ENCODE results near the gene DIDO1.
"Not testable (repeated sequence)": the region's sequence is repeated elsewhere in the genome, so short reads cannot be mapped to it uniquely, and the experiment has no call there.

Gene DIDO1

DNA sequence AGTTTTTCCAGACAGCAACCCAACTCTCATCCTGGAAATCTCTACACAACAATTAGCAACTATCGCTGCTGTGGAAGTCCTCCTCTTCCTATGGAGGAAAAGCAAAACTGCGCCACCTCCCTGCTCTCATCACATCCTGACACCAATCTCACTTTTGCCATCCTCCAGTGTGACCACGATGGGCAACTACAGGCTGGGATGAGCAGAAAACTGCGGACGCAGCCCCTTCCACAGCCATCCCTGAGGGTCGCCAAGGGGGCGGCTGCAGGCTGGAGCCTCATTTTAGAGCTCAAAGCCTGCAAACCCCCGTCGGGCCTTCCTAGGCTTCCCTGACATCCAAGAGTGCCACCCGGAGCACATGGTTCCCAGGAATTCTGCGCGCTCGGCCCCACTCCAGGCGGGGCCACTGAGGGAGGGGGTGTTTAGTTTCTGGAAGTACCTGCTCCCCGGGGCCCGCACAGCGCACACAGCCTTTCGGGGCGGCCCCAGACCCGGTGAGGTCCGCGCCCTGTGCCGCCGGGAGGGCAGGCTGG is 65.8 kb downstream of the DIDO1 start:
- H3K9ac ChIP-seq (ENCODE audit: low read length), result no peak overlapping the region
- H3K4me3 ChIP-seq (ENCODE audit: low read length), result peak overlapping the region; percentile 51
- H3K36me3 ChIP-seq (ENCODE audit: control insufficient read depth, insufficient read depth, low read length), result peaks cover 3% of the 10 kb centered on the region
- no peak overlapping the region for H3K27ac ChIP-seq (ENCODE audit: low read depth, low read length)
- no peaks in the 10 kb centered on the region for H3K27me3 ChIP-seq (ENCODE audit: control insufficient read depth, insufficient read depth, low read length)
- H3K4me1 ChIP-seq (ENCODE audit: control insufficient read depth, insufficient read depth, low read length), result peaks cover 7% of the 10 kb centered on the region

DNA sequence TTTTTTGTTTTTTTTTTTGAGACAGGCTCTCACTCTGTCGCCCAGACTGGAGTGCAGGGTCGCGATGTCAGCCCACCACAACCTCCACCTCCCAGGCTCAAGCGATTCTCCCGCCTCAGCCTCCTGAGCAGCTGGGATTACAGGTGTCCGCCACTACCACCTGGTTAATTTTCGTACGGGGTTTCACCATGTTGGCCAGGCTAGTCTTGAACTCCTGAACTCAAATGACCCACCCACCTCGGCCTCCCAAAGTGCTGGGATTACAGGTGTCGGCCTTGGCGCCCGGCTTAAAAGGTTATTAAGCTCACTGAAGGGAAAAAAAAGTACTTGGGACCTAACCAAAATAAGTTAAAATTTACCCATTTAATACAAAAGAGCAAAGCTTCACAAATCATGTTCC is 66.6 kb downstream of the DIDO1 start:
- peaks cover 7% of the 10 kb centered on the region for H3K4me1 ChIP-seq (ENCODE audit: control insufficient read depth, insufficient read depth, low read length)
- peaks cover 3% of the 10 kb centered on the region for H3K36me3 ChIP-seq (ENCODE audit: control insufficient read depth, insufficient read depth, low read length)
- no peak overlapping the region for H3K4me3 ChIP-seq (ENCODE audit: low read length)
- no peak overlapping the region for H3K9ac ChIP-seq (ENCODE audit: low read length)
- no peak overlapping the region for H3K27ac ChIP-seq (ENCODE audit: low read depth, low read length)
- H3K27me3 ChIP-seq (ENCODE audit: control insufficient read depth, insufficient read depth, low read length), result no peaks in the 10 kb centered on the region

DNA sequence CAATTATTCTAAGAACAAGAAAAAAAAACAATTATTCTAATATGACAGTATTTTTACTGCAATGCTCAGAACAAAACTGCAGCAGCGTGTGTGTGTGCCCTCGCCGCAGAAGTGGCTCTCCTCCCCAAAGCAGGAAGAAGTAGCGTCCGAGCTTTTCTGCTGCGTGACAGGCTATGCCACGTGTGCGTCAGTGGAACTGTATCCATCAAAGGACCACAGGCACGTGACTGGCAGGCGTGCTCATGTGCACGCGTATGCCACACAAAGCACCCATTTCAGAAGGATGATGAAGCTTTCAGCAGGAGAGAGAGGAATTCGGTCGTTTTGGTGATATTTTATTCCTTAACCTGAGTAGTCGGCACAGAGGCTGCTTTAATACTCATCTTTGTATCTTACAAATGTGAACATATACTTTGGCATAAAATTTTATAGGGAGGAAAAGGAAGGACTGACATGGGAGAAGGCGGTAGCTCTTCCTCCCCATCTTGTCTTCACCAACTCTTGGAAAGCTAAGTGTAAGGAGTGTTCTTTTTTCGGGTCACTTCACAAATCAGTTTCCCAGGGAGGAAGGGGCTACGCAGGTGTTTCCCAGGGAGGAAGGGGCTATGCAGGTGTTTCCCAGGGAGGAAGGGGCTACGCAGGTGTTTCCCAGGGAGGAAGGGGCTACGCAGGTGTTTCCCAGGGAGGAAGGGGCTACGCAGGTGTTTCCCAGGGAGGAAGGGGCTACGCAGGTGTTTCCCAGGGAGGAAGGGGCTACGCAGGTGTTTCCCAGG is 68.1 kb downstream of the DIDO1 start:
- Histone ChIP-seq H3K4me3 (ENCODE audit: low read length) (no peak overlapping the region), H3K4me1 (ENCODE audit: control insufficient read depth, insufficient read depth, low read length) (peaks cover 7% of the 10 kb centered on the region), H3K9ac (ENCODE audit: low read length) (no peak overlapping the region), H3K27ac (ENCODE audit: low read depth, low read length) (no peak overlapping the region), H3K36me3 (ENCODE audit: control insufficient read depth, insufficient read depth, low read length) (peaks cover 3% of the 10 kb centered on the region), H3K27me3 (ENCODE audit: control insufficient read depth, insufficient read depth, low read length) (no peaks in the 10 kb centered on the region)

DNA sequence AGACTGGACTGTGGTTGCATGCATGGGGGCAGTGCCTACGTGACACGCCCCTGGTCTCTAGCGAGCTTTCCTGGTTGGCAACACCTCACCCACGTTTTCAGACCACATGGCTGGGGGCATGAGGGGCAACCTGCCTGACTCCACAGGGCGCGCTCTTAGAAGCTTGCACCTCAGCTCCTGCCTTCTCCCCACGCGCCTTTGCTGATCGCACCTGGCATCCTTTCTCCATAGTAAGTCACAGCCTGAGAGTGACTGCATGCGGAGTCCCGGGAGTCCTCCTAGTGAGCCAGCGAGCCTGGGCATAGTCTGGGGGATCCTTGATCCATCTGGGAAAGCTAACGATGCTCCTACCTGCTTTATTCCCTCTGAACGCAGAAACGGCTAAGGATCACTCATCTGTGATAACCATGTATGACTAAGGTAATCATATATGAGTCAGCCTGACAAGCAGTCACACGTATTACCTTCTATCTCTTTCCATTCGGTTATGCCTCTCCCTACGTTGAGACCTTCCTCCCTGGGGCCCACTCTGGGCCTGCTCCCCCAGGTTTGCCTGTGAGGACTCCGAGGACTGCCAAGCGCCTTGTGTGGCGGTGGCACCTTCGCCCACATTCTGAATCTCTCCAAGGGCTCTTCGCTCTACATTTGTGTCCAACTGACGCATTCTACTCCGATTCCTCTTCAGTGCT is 69.2 kb downstream of the DIDO1 start:
- peaks cover 6% of the 10 kb centered on the region for H3K4me1 ChIP-seq (ENCODE audit: control insufficient read depth, insufficient read depth, low read length)
- H3K27ac ChIP-seq (ENCODE audit: low read depth, low read length), result no peak overlapping the region
- H3K27me3 ChIP-seq (ENCODE audit: control insufficient read depth, insufficient read depth, low read length), result no peaks in the 10 kb centered on the region
- no peak overlapping the region for H3K9ac ChIP-seq (ENCODE audit: low read length)
- no peak overlapping the region for H3K4me3 ChIP-seq (ENCODE audit: low read length)
- peaks cover 3% of the 10 kb centered on the region for H3K36me3 ChIP-seq (ENCODE audit: control insufficient read depth, insufficient read depth, low read length)

DNA sequence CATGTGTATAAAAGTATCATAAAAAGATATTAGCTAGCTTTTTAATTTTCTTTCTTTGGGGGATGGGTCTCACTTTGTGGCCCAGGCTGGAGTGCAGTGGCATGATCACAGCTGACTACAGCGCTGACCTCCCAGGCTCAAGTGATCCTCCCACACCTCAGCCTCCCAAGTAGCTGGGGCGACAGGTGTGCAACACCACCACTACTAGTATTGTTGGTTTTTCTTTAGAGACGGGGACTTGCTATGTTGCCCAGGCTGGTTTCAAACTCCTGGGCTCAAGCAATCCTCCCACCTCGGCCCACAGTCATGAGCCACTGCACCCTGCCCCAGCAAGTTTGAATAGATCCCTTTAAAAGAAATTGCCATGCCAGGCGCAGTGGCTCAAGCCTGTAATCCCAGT is 71.2 kb downstream of the DIDO1 start:
- no peak overlapping the region for H3K27ac ChIP-seq (ENCODE audit: low read depth, low read length)
- H3K36me3 ChIP-seq (ENCODE audit: control insufficient read depth, insufficient read depth, low read length), result peaks cover 3% of the 10 kb centered on the region
- H3K9ac ChIP-seq (ENCODE audit: low read length), result no peak overlapping the region
- no peaks in the 10 kb centered on the region for H3K27me3 ChIP-seq (ENCODE audit: control insufficient read depth, insufficient read depth, low read length)
- H3K4me3 ChIP-seq (ENCODE audit: low read length), result no peak overlapping the region
- no peaks in the 10 kb centered on the region for H3K4me1 ChIP-seq (ENCODE audit: control insufficient read depth, insufficient read depth, low read length)

DNA sequence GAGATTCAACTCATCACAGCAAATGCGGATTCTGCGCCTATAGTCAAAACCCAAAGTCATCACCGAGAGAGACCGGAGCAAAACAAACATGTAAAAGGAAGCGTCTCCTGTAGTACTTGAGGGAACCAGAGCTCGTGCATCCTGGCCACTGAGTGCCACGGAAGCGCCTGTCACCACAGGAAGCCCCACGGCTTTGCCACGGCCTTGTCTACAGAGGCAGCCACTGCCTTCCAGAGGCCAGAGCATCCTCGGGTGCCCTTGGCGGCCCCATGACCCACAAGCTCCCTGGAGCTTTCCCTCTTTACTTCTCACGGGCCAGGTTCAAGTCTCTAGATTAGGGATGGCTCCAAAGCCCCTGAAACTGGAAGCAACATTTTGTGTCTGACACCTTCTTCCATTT is 72.2 kb downstream of the DIDO1 start:
- H3K9ac ChIP-seq (ENCODE audit: low read length), result no peak overlapping the region
- H3K36me3 ChIP-seq (ENCODE audit: control insufficient read depth, insufficient read depth, low read length), result peaks cover 3% of the 10 kb centered on the region
- no peaks in the 10 kb centered on the region for H3K27me3 ChIP-seq (ENCODE audit: control insufficient read depth, insufficient read depth, low read length)
- no peaks in the 10 kb centered on the region for H3K4me1 ChIP-seq (ENCODE audit: control insufficient read depth, insufficient read depth, low read length)
- no peak overlapping the region for H3K4me3 ChIP-seq (ENCODE audit: low read length)
- H3K27ac ChIP-seq (ENCODE audit: low read depth, low read length), result no peak overlapping the region

DNA sequence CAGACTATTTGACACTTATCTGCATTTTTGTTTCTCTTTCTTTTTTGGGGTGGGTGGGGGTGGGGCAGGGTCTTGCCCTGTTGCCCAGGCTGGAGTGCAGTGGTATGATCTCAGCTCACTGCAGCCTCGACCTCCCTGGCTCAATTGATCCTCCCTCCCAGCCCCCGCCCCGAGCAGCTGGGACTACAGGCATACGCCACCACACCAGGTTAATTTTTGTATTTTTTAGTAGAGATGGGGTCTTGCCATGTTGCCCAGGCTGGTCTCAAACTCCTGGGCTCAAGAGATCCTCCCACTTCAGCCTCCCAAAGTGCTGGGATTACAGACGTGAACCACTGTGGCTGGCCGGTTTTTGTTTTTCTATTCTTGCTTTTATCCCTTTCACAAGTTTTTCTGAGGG is 73.0 kb downstream of the DIDO1 start:
- not testable (repeated sequence) for H3K4me1 ChIP-seq (ENCODE audit: control insufficient read depth, insufficient read depth, low read length)

DNA sequence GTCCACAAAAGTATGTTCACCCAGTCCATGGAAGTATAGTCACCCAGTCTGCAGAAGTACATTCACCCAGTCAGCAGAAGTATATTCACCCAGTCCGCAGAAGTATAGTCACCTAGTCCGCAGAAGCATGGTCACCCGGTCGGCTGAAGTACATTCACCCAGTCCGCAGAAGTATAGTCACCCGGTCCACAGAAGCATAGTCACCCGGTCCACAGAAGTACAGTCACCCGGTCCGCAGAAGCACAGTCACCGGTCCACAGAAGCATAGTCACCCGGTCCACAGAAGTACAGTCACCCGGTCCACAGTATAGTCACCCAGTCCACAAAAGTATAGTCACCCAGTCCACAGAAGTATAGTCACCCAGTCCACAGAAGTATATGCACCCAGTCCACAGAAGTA is 73.5 kb downstream of the DIDO1 start:
- H3K9ac ChIP-seq (ENCODE audit: low read length), result no peak overlapping the region
- peaks cover 3% of the 10 kb centered on the region for H3K36me3 ChIP-seq (ENCODE audit: control insufficient read depth, insufficient read depth, low read length)
- no peak overlapping the region for H3K27ac ChIP-seq (ENCODE audit: low read depth, low read length)
- H3K4me1 ChIP-seq (ENCODE audit: control insufficient read depth, insufficient read depth, low read length), result no peaks in the 10 kb centered on the region
- no peaks in the 10 kb centered on the region for H3K27me3 ChIP-seq (ENCODE audit: control insufficient read depth, insufficient read depth, low read length)
- H3K4me3 ChIP-seq (ENCODE audit: low read length), result no peak overlapping the region

More for the DNA sequence above, 73.0 kb downstream of the DIDO1 start:
- not testable (repeated sequence) for H3K36me3 ChIP-seq (ENCODE audit: control insufficient read depth, insufficient read depth, low read length); H3K27me3 ChIP-seq (ENCODE audit: control insufficient read depth, insufficient read depth, low read length); H3K4me3 ChIP-seq (ENCODE audit: low read length); H3K27ac ChIP-seq (ENCODE audit: low read depth, low read length); H3K9ac ChIP-seq (ENCODE audit: low read length)

DNA sequence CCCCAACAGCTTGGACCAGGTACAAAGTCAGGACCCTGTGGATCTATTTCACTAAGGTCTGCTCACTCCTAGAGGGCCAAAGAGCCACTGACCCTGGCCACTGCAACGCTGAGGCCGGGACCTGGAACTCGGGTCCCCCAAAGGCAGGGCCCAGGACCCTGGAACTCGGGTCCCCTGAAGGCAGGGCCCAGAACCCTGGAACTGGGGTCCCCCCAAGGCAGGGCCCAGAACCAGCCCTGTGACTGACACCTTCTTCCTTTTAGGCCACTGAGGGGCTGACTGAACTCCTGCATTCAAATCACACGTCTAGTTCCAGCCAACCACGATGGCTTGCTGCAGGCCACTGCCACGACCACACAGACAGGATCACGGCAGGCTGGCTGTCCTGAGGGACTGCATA is 74.1 kb downstream of the DIDO1 start:
- no peak overlapping the region for H3K9ac ChIP-seq (ENCODE audit: low read length)
- H3K27ac ChIP-seq (ENCODE audit: low read depth, low read length), result no peak overlapping the region
- H3K27me3 ChIP-seq (ENCODE audit: control insufficient read depth, insufficient read depth, low read length), result no peaks in the 10 kb centered on the region
- no peak overlapping the region for H3K4me3 ChIP-seq (ENCODE audit: low read length)
- H3K36me3 ChIP-seq (ENCODE audit: control insufficient read depth, insufficient read depth, low read length), result peaks cover 3% of the 10 kb centered on the region
- H3K4me1 ChIP-seq (ENCODE audit: control insufficient read depth, insufficient read depth, low read length), result no peaks in the 10 kb centered on the region

DNA sequence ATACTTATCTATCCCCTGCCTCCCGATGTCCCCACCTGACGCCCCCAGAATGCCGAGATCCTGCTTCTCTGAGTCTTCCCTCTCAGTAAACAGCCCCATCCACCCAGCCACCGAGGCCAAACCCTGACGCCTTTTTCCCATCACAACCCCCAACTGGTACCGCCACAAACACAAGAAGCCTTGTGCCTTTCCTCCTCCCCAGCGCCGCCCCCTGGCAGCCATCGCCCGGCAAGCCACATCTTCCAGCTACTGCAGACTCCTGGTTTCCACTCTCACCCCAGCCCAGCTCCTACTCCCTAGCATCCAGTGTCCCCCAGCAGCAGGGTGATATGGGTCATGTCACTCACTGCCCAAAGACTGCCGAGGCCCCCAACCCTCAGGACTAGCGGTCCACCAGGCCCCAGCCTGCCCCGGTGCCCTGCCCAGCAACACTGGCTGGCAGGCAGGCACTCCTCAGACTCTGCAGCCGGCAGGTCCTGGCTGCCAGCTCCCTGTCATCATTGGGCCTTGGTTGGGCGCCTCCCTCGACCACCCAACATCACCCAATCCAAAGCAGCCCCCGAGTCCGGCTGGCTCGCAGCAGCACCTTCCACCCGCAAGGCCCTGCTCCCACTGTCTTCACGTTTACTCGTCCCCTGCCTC is 75.9 kb downstream of the DIDO1 start:
- Histone ChIP-seq H3K9ac (ENCODE audit: low read length) (no peak overlapping the region), H3K27me3 (ENCODE audit: control insufficient read depth, insufficient read depth, low read length) (no peaks in the 10 kb centered on the region), H3K4me3 (ENCODE audit: low read length) (no peak overlapping the region)

DNA sequence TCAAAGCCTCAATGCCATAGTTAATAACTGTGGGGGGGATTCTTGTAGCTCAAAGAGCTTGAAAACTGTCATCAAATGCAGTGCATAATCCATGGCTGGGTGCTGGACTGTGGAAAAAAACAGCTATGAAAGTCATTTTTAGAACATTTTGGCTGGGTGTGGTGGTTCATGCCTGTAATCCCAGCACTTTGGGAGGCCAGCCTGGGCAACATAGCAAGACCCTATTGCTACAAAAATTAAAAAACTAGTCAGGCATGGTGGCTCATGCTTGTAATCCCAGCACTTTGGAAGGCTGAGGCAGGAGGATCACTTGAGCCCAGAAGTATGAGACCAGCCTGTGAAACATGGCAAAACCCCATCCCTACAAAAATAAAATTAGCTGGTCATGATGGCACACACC is 76.9 kb downstream of the DIDO1 start:
- Histone ChIP-seq H3K27me3 (ENCODE audit: control insufficient read depth, insufficient read depth, low read length) (no peaks in the 10 kb centered on the region), H3K27ac (ENCODE audit: low read depth, low read length) (no peak overlapping the region), H3K4me3 (ENCODE audit: low read length) (no peak overlapping the region), H3K4me1 (ENCODE audit: control insufficient read depth, insufficient read depth, low read length) (no peaks in the 10 kb centered on the region), H3K36me3 (ENCODE audit: control insufficient read depth, insufficient read depth, low read length) (no peaks in the 10 kb centered on the region), H3K9ac (ENCODE audit: low read length) (no peak overlapping the region)

More for the DNA sequence above, 75.9 kb downstream of the DIDO1 start:
- Histone ChIP-seq H3K4me1 (ENCODE audit: control insufficient read depth, insufficient read depth, low read length) (no peaks in the 10 kb centered on the region), H3K27ac (ENCODE audit: low read depth, low read length) (no peak overlapping the region), H3K36me3 (ENCODE audit: control insufficient read depth, insufficient read depth, low read length) (no peaks in the 10 kb centered on the region)

DNA sequence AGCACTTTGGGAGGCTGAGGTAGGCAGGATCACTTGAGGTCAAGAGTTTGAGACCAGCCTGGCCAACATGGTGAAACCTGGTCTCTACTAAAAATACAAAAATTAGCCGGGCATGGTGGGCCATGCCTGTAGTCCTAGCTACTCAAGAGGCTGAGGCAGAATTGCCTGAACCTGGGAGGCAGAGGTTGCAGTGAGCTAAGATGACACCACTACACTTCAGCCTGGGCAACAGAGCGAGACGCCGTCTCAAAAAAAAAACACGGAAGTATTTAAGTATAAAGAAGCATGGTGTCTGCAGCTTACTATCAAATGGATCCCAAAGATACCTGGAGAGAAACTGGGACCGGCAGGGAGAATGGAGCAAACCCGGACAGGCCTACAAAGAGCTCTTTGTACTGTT is 77.4 kb downstream of the DIDO1 start:
- not testable (repeated sequence) for H3K9ac ChIP-seq (ENCODE audit: low read length); H3K36me3 ChIP-seq (ENCODE audit: control insufficient read depth, insufficient read depth, low read length); H3K27ac ChIP-seq (ENCODE audit: low read depth, low read length); H3K27me3 ChIP-seq (ENCODE audit: control insufficient read depth, insufficient read depth, low read length); H3K4me3 ChIP-seq (ENCODE audit: low read length); H3K4me1 ChIP-seq (ENCODE audit: control insufficient read depth, insufficient read depth, low read length)

Measured in rectal smooth muscle tissue (tissue), 1 donor.